Left renal pelvis (tissue), 4 donors: ENCODE data around the gene NRG2. TPM values are rescaled to one million over a fixed set of nuclear protein-coding genes. Genes with fewer than 3 reads are reported as not detected.
A peak's percentile ranks its signal among the peaks of the same experiment; 100 is the strongest.

ENCODE experiments used
- DNase-seq, 4 donors: peaks; one replicate each; pipeline ENCODE4 v3.0.0-alpha.2; 2013; ENCODE audit warnings: low read depth in 4 of 4, low spot score in 3 of 4
- polyA plus RNA-seq, 4 donors: library from polyadenylated mRNA; unstranded; fragments of 120-200 nt; gene quantifications; one replicate each; pipeline ENCODE4 v1.2.1, GENCODE V29; 2013; ENCODE audit not compliant: insufficient read length in 4 of 4

The NRG2 gene
- polyA plus RNA-seq, 4 donors: 0.93 to 2.2 (median 1.6) TPM

DNA sequence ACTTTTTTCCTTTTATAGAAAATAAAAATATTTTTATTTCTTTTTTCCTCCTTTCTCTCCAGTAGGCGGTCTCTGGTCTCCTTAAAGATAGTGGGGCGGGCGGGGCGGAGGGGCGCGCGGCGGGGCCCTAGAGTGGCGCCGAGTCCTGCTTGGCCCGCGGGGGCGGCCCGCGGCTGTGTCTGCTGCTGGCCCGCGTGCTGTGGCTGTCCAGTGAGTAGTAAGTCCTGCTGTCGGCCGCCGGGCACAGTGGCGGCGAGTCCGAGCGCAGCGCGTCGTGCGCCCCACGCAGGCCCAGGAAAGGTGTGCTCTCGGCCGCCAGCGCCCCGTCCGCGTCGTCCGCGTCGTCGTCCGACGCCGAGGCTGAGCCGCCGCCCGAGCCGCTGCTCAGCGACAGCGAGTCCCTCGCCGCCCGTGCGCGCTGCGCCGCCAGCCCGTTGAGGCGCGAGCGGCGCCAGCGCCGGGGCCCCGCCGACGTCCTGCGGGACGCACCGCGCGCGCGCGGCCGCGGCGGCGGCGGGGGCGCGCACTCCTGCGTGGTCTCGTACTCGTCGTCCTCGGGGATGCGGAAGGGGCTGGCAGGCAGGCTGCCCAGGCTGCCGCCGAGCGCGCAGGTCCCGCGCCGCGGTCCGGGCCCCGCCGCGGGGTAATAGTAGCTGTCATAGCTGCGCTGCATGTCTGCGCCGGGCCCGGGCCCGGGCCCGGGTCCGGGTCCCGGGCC lies 195.2 kb downstream of the NRG2 start:
- DNase-seq: peak in 3 of 4 donors; percentile 30 to 46 (median 39)

DNA sequence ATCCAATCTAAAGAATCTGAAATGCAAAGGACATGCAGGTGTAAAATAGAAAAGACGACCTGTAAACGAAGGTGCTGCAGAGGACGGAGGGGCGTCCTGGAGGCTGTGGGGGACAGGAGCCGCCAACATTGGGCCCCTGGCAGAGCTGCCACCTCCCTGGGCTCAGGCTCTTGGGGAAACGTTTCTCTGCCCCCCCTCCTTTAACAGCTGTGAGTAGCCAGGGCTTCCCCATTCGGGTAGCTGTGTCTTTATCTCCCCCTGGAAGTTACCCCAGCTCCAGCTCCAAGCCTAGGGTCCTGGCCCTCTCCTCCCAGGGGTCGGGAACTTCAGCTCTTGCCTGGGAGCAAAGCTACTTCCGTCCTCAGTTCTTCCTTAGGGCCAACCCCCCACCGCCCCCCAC lies 196.0 kb downstream of the NRG2 start:
- no peak for DNase-seq

DNA sequence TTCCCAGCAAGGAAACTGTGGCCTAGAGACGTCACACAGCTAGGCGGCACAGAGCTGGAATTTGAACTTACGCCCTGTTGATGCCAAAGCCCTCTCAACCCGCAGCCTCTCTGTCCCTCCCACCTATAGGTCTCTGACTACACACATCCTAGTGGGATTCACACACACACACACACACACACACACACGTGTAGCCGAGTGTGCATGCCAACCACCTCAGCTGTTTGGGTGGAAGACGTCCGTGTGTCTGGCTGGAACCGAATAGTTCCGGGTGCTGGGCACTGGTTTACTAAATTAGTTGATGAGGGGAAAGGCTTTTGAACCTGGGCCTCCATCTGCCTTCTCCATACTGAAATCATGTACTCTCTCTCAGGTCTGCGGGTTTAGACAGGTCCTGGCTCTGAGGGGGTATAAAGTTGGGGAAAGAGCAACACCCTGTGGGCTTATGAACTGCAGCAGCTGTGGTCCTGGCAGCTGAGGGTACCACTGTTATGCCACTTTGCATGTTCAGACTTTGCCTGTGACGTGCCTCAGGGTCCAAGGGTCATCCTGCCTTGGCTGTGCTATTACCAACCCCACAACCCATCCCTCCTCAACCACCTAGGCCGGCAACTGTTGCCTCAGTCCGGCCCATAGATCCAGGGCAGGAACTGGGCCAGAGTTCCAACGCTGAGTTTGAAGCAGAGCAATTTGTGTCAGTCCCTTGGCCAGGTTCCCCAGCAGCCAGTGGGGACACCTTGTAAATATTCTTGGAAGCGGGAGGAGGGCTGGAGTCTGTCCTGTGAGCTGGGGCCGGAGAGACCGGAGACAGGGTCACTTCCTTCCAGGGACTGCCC lies 197.0 kb downstream of the NRG2 start:
- no peak for DNase-seq

DNA sequence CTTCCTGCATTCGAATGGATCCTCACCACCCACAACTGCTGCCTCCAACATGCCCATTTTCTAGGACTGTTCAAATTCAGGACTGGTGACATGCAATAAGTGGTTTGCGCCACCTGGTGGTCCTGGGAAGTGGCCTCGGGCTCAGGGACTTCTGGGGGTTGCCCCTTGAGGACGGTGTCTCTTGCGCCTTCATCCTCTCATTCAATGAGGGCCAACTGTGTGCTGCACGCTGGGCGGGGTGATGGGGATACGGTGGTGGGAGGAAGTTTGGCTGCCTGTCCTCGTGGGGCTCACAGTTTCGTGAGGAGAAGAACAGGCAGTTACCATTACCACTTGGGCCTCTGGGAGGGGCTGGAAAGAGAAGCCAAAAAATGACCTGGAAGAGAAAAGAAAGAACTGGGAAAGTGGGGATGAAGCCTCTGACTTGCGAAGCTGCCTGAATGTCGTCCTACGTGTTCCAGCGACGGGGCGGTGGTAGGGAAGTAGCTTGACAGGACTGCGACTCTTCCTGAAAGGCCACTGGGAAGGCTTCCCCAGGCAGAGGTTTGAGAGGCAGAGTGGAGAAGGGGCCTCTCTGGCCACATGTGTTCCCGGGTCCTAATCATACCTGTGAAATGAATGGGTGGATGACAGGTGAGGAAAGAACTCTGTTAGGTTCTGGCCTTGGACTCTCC lies 198.5 kb downstream of the NRG2 start:
- DNase-seq: peak in 3 of 4 donors; percentile 18 to 36 (median 28)

DNA sequence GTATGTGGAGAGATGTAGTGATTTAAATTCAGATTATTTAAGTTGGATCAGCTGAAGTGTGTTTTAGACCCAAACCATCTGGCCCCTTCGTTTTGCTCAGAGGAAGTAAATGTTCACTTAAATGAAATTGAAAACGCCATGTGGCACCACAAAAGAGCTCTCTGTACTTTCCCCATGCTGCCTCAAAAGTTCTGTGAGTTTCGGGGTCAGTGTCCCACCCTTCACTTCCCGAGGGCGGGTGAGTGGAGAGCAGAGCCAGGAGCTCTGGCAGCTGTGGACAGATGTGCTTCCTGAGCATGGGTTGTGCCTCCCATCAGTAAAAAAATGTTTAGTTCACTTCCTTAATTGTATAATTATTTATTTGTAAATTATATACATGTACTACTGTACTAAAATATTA lies 199.1 kb downstream of the NRG2 start:
- DNase-seq: no peak

DNA sequence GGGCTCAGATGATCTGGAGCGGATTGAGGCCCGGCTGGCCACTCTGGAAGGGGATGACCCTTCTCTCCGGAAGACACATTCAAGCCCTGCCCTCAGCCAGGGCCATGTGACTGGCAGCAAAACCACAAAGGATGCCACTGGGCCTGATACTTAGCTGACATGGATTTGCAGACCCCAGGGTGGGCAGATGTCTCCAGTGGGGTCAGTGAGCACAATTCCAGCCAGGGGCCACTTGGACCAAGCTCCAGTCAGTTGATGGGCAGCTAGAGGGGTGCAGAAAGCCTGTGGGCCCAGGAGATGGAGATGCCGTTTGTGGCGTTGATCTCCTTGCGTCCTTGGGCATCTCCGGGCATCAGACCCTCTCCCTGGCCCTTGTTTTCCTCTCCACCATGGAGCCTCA lies 200.8 kb downstream of the NRG2 start:
- no peak for DNase-seq

DNA sequence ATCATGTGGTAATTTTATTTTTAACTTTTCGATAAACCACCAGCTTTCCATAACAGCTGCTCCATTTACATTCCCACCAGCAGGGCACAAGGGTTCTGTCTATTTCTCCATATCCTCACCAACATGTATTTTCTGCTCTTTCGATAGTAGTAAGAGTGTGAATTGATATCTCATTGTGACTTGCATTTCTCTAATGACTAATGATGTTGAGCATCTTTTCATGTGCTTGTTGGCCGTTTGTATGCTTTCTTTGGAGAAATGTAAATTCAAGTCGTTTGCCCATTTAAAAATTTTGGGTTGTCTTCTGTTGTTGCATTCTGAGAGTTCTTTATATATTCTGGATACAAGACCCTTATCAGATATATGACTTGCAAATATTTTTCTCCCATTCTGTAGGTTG lies 201.6 kb downstream of the NRG2 start:
- no peak for DNase-seq

DNA sequence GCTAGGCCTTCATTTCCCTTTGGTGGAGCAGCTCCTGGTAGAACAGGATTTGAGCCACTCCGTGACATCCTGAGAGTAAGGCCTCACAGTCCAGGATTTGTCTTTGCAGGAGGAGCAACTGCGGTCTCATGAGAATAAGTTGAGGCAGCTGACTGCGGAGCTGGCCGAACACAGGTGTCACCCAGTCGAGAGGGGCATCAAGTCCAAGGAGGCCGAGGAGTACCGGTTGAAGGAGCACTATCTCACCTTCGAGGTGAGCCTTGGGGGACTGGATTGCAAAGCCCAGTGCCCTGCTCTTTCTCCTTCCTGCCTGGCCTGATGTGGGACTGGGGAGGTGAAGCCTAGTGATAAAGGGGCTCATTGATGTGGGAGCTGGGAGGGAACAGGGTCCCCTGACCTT lies 203.2 kb downstream of the NRG2 start:
- DNase-seq: no peak

DNA sequence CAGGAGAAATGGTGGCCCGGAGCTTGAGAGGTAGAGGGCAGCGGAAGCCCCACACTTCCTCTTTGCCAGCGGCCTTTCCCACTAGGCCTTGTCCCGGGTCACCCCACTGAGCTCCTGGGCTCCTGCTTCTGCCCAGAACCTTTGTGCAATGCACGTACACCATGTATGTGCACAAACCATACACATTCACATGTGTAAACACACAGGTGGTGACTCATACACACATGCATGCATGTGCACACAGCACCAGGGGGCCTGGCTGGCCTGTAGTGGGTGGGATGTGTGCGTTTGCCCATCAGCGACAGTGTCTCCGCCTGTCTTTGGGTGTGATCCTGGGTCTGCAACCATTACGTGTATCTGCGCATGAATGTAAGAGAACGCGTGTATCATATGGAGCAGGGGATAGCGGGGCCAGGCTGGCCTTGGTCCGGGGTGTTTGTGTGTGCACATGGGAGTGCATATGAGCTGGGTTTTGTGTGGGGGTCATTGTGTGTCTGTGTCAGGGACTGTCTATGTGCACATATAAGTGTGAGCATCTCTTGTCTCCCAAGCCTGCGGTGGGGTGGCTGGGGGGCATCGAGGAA lies 203.8 kb downstream of the NRG2 start:
- DNase-seq: no peak

DNA sequence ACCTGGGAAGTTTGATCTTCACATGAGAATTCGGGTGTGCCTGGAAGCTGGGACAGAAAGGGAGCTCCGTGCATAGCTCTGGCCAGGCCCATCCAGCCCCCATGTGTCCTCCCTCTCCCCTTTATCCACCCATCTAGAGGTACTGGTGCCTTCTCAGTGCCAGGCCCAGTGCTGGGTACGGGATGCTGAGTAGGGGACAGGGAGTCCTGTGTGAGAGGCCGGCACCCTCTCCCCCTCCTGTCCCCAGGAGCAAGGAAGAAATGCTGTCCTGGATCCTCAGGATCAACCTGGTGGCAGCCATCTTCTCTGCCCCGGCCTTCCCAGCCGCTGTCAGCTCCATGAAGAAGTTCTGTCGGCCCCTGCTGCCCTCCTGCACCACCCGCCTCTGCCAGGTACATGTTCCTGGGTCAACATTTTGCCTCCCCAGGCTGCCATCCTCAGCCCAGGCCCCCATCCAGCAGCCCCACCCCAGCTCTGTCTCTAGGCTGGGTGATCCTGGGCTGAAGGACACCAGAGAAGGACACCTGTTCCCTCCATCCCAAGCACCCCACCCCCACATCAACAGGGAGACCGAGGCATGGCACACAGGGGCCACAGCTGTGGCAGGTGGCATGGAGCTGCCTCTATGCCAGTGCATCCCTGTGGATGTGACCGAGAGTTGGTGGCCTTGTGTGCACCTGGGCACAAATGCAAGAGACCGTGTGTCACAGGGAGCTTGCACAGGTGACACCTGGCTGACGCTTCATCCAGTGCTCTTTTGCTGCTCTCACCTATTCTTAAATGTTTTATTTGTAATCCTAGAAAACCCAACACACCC lies 204.5 kb downstream of the NRG2 start:
- DNase-seq: no peak

DNA sequence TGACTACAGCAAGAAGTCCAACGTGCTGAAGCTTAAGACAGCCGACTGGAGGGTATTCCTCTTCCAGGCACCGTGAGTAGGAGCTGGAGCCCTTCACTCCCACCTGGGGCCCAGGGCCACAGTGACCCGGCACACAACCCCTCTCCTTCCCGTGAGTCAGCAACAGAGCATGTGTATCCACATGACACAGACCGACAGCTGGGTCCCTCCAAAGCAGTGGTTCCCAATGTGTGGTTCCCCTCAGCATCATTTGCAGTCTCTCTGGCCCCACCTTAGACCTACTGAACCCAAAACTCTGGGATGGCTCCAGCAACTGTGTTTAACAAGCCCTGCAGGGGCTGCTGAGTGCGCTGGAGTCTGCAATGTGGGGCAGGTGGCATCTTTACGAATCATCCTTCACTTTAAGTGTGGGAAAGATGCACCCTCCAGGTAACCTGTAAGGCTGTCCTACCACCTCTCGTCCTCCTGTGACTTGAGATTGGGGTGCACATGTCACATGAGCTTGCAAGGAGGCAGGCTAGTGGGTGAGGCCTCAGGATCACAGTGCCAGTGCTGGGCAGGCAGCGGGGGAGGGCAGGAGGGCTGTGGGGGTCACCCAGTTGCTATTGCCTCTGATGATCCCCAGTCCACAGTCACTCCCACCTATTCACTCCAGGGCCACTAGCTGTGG lies 205.3 kb downstream of the NRG2 start:
- no peak for DNase-seq

DNA sequence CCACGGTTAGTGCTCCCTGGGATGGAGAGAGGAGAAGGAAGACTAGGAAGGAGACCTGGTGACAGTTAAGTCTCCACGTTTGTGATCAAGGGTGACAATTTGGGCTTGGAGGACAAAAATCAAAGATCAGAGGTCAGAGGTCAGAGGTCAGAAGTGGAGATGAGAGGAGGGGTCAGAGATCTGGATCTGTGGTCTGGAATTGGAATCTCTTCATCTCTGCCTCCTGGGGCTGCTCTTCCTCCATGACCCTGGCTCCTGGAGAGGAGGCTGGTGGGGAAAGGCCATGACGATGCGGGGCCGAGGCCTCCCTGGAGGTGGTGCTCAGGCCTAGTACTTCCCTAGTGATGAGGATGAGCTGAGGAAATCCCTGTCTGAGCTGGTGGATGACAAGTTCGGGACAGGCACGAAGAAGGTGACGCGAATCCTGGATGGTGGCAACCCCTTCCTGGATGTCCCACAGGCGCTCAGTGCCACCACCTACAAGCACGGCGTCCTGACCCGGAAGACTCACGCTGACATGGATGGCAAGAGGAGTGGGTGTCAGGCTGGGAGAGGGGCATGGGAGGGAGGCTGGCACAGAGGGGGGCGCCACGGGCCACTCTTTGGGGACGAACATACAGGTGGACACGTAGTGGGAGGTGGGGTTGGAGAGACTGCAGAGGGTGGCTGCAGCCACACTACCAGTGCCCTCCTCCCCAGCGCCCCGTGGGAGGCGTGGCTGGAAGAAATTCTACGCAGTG lies 206.5 kb downstream of the NRG2 start:
- DNase-seq: no peak

DNA sequence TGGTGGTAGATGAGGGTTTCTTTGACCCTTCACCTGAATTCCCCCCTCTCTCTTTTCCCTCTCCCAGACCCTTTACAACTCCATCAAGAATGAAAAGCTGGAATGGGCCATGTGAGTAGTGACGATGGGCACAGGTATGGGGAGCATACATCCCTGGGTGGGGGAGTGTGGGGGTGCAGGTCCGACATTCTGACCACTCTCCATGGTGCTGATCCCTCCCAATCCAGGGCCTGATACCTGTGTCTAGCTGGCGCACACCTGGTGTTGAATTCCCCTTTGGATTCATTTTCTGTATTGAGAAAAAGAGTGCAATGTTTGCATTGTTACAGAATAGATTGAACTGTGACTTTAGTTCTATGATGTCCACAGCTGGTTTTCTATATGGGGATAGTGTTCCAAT lies 207.4 kb downstream of the NRG2 start:
- no peak for DNase-seq

DNA sequence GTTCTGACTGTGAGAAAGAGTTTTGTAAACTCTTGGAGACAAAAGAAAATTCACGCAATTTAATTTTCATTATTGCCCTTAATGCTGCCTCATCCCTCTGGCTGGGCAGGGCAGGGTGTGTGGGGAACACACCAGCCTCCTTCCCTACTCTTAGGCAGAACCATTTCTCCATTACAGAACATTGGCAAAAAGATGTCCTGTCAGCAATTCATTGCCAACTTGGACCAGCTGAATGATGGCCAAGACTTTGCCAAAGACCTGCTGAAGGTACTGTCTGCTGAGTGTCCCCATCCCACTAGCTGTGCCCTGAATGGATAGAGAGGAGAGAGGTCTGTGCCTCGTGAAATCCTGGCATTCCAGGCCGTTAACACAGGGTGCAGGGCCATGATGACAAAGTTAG lies 209.6 kb downstream of the NRG2 start:
- DNase-seq: no peak

DNA sequence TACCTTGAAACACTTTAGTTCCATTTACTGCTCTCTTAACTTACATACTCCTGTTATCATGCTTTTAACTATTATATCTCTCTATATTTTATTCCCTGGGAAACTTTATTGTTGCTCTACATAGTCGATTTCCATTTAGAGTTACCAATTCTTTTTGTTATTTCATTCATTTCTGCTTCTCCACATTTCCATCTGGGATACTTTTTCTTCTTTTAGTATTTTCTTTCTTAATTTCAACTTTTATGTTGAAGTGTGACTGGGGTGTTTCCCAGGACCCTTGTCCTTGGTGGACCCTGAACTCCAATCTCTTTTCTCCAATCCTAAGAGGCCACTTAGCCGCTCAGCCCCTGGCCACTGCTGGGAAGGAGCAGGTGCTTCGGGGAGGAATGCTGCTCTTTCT lies 211.5 kb downstream of the NRG2 start:
- no peak for DNase-seq

DNA sequence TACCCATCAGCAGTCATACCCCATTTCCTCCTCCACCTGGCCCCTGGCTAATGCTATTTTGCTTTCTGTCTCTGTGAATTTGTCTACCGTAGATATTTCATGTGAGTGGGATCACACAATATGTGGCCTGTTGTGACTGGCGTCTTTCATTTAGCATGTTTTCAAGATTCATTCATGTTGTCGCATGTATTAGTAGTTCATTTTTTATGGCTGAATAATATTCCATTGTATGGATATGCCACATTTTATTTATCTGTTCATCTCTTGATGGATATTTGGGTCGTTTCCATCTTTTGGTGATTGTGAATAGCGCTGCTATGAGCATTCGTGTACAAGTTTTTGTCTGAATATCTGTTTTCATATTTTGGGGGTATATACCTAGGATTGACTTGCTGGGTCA lies 213.6 kb downstream of the NRG2 start:
- no peak for DNase-seq

DNA sequence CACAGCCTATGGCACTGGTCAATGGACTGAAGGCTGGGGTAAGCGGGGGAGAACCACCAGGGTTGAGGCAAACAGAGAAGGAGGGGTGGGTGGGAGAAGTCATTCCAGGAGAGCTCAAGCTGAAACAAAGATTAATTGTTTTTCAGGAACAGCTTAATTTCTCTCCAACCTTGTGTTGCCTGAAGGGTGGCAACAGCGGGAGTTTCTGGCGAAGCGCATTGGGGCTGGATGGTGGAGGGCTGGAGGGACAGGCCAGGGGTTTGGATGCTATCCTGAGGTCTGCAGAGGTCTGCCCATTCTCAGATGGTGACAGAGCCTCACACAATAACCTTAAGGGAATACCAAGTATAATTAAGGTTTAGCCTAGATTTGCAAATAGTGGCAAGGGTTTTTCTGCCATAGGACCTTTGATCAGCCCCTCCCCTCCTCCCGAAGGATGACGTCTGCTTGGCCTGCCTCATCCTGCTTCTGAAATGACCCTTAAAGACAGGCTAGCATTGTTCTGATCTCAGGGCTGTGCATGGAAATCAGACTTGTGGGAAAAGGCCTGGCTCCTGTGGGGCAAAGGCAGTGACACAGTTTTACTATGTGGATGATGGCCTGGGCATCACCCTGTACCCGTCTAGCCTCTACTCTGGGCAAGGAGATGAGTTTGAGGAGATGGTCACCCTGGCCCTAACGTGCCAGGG lies 214.7 kb downstream of the NRG2 start:
- DNase-seq: no peak

DNA sequence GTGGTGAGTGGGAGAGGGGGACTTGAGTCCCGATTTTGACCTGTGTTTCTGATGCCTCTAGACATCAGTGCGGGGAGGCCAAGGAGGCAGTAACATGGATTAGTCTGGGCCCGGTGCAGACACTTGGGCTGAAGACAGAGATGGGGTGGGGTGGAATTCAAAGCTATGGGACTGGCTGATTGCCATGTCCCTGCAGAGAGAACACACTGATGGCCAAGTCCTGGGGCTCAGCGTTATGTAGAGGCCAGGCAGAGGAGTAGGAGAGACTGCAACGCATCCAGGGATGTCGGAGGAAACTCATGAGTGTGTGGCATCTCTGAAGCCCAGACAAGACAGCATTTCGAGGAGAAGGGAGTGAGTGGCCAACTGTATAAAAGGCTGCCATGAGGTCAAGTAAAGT lies 217.4 kb downstream of the NRG2 start:
- no peak for DNase-seq
